Loucy (cell line): ENCODE data around the gene RNF215.
A peak's percentile ranks its signal among the peaks of the same experiment; 100 is the strongest.

Experiments used
- H2AFZ ChIP-seq: fragments of 200-600 bp; sonication (generic); 2 replicates; pipeline ENCODE4 v1.6.0; 2016; ENCODE audit warnings: antibody characterized with exemption, mild to moderate bottlenecking, low read length, moderate library complexity
- H3F3A ChIP-seq: fragments of 200-600 bp; 2 replicates; pipeline ENCODE4 v1.6.0; 2016; ENCODE audit warnings: antibody characterized with exemption, low read depth, mild to moderate bottlenecking
- H3K27me3 ChIP-seq: fragments of 200-600 bp; sonication (generic); 2 replicates; pipeline ENCODE4 v1.6.1; 2014; ENCODE audit warnings: low read length, mild to moderate bottlenecking; ENCODE audit not compliant: insufficient read depth, poor library complexity, severe bottlenecking
- H3K36me3 ChIP-seq: fragments of 200-600 bp; sonication (generic); 2 replicates; pipeline ENCODE4 v1.6.1; 2016; ENCODE audit warnings: low read length; ENCODE audit not compliant: insufficient read depth
- H3K4me1 ChIP-seq: fragments of 200-600 bp; sonication (generic); 2 replicates; pipeline ENCODE4 v1.5.1; 2014; ENCODE audit warnings: low read length, mild to moderate bottlenecking; ENCODE audit not compliant: insufficient read depth, poor library complexity, severe bottlenecking
- H3K4me2 ChIP-seq: fragments of 200-600 bp; sonication (generic); 2 replicates; pipeline ENCODE4 v1.6.0; 2014; ENCODE audit warnings: antibody characterized with exemption, low read length, low read depth, mild to moderate bottlenecking; ENCODE audit not compliant: poor library complexity, severe bottlenecking
- H3K4me3 ChIP-seq: fragments of 200-600 bp; sonication (generic); 2 replicates; pipeline ENCODE4 v1.5.1; 2014; ENCODE audit warnings: low read length, mild to moderate bottlenecking, mixed read lengths; ENCODE audit not compliant: poor library complexity, severe bottlenecking
- H3K79me2 ChIP-seq: fragments of 200-600 bp; sonication (generic); 2 replicates; pipeline ENCODE4 v1.6.1; 2014; ENCODE audit warnings: low read length; ENCODE audit not compliant: insufficient read depth
- H3K9ac ChIP-seq: fragments of 200-600 bp; sonication (generic); 2 replicates; pipeline ENCODE4 v1.6.0; 2014; ENCODE audit warnings: mild to moderate bottlenecking, low read depth, low read length, moderate library complexity; ENCODE audit not compliant: poor library complexity, severe bottlenecking
- H3K9me2 ChIP-seq: fragments of 200-600 bp; sonication (generic); replicated peaks from 2 replicates; pipeline ENCODE4 v1.6.1; 2016; ENCODE audit warnings: low read depth, low read length, mixed read lengths
- H3K9me3 ChIP-seq: fragments of 200-600 bp; sonication (generic); 2 replicates; pipeline ENCODE4 v1.6.1; 2014; ENCODE audit warnings: mild to moderate bottlenecking, antibody characterized with exemption, low read length, low read depth; ENCODE audit not compliant: insufficient read depth
- H4K20me1 ChIP-seq: fragments of 200-600 bp; sonication (generic); 2 replicates; pipeline ENCODE4 v1.6.0; 2014; ENCODE audit warnings: antibody characterized with exemption, low read length, mild to moderate bottlenecking; ENCODE audit not compliant: insufficient read depth, poor library complexity, severe bottlenecking
- CTCF ChIP-seq: fragments of 200-600 bp; sonication (generic); conservative IDR thresholded peaks from 2 replicates; pipeline ENCODE4 v1.5.1; 2014; ENCODE audit warnings: mild to moderate bottlenecking, antibody characterized with exemption, low read length
- EZH2phosphoT487 ChIP-seq: fragments of 200-600 bp; IDR thresholded peaks from 2 replicates; pipeline ENCODE4 v1.6.1; 2018; ENCODE audit warnings: antibody characterized with exemption, mild to moderate bottlenecking, moderate library complexity, borderline replicate concordance

The RNF215 gene

GRCh38 chr22:30434843-30435242, 47.6 kb upstream of the RNF215 start:
- peaks cover 74% of the 10 kb centered on the region for H3K27me3 ChIP-seq
- peak overlapping the region; percentile 66 for H3K4me3 ChIP-seq
- H4K20me1 ChIP-seq, result no peaks in the 10 kb centered on the region
- TF ChIP-seq EZH2phosphoT487 (no peak), CTCF (no peak)
- H3K36me3 ChIP-seq, result no peaks in the 10 kb centered on the region
- H3K4me1 ChIP-seq, result peaks cover 16% of the 10 kb centered on the region
- H3K9me2 ChIP-seq, result no peaks in the 10 kb centered on the region
- H3K4me2 ChIP-seq, result peak overlapping the region; percentile 73
- H3K79me2 ChIP-seq, result no peaks in the 10 kb centered on the region
- H3K9ac ChIP-seq, result peak overlapping the region; percentile 43
- 0 out of 2 replicates have a peak overlapping the region, but pooled peaks have one; percentile 63 for H2AFZ ChIP-seq
- H3F3A ChIP-seq, result peaks cover 18% of the 10 kb centered on the region
- H3K9me3 ChIP-seq, result no peaks in the 10 kb centered on the region

GRCh38 chr22:30433773-30434172, 46.6 kb upstream of the RNF215 start:
- H3K79me2 ChIP-seq, result no peaks in the 10 kb centered on the region
- H3F3A ChIP-seq, result peaks cover 18% of the 10 kb centered on the region
- H3K9me2 ChIP-seq, result no peaks in the 10 kb centered on the region
- H3K27me3 ChIP-seq, result peaks cover 63% of the 10 kb centered on the region
- no peak overlapping the region for H2AFZ ChIP-seq
- no peak overlapping the region for H3K4me3 ChIP-seq
- H4K20me1 ChIP-seq, result no peaks in the 10 kb centered on the region
- peaks cover 16% of the 10 kb centered on the region for H3K4me1 ChIP-seq
- H3K9ac ChIP-seq, result no peak overlapping the region
- H3K4me2 ChIP-seq, result no peak overlapping the region
- TF ChIP-seq CTCF (no peak), EZH2phosphoT487 (no peak)
- H3K9me3 ChIP-seq, result no peaks in the 10 kb centered on the region
- H3K36me3 ChIP-seq, result peaks cover 3% of the 10 kb centered on the region; the same call in 1 of the 2 replicates

GRCh38 chr22:30433227-30433626, 46.0 kb upstream of the RNF215 start:
- Histone ChIP-seq H3K27me3 (peaks cover 58% of the 10 kb centered on the region), H3F3A (peaks cover 18% of the 10 kb centered on the region), H3K36me3 (peaks cover 8% of the 10 kb centered on the region; the same call in 1 of the 2 replicates), H3K9me2 (no peaks in the 10 kb centered on the region), H3K9ac (no peak overlapping the region), H3K9me3 (no peaks in the 10 kb centered on the region), H3K4me3 (no peak overlapping the region), H3K4me2 (no peak overlapping the region), H3K79me2 (no peaks in the 10 kb centered on the region), H3K4me1 (peaks cover 16% of the 10 kb centered on the region), H2AFZ (no peak overlapping the region), H4K20me1 (no peaks in the 10 kb centered on the region)
- TF ChIP-seq EZH2phosphoT487 (no peak), CTCF (no peak)
